Myocyte (in vitro differentiated cells): ENCODE measurements around the gene MPP4. TPM values are rescaled to one million over a fixed set of nuclear protein-coding genes. Genes with fewer than 3 reads are reported as not detected.
A peak's percentile ranks its signal among the peaks of the same experiment; 100 is the strongest.

Experiments
- DNase-seq: peaks from one replicate; pipeline ENCODE4 v3.0.0-alpha.2; 2012; ENCODE audit warnings: low read depth
- polyA plus RNA-seq: library from polyadenylated mRNA; unstranded; fragments of >200 nt; gene quantifications from one replicate; pipeline ENCODE4 v1.2.1, GENCODE V29; 2012; ENCODE audit warnings: missing spikeins
- total RNA-seq: library from RNA; depleted of rRNA; stranded (reverse); fragments of >200 nt; gene quantifications from 2 replicates; pipeline ENCODE4 v1.2.3, GENCODE V29; 2014

The MPP4 gene, protein sequence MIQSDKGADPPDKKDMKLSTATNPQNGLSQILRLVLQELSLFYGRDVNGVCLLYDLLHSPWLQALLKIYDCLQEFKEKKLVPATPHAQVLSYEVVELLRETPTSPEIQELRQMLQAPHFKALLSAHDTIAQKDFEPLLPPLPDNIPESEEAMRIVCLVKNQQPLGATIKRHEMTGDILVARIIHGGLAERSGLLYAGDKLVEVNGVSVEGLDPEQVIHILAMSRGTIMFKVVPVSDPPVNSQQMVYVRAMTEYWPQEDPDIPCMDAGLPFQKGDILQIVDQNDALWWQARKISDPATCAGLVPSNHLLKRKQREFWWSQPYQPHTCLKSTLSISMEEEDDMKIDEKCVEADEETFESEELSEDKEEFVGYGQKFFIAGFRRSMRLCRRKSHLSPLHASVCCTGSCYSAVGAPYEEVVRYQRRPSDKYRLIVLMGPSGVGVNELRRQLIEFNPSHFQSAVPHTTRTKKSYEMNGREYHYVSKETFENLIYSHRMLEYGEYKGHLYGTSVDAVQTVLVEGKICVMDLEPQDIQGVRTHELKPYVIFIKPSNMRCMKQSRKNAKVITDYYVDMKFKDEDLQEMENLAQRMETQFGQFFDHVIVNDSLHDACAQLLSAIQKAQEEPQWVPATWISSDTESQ
- total RNA-seq = 3.9 and 10.8 TPM in 2 replicates
- polyA plus RNA-seq = 0.64 TPM

DNA sequence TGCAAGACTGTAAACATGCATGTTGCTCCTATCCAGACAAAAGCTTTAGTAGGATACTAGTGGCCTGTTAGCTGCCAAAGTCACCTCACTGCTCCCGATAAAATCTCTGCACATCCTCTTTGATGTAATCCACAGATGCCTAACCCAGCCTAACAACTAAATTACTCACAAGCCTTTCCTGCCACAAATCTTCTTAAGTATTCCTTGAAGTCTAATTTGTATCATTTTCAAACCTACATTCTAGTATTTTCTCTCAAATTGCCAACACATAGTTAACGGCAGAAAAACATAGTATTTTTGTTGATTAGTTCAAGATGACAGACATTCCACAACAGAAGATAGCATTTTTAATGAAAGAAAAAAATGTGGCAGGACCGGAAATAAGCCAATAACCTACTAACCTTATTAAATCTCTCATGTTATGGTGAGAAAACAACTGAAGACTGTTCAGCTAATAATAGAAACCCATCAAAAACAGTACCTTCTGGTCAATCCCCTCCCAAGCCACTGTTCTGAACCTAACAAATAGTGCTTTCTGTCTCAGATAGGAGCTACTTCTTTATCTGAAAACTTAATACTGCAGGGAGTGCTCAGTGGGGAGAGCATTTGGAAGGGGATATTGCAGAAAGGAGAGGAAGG, at the start of gene MPP4:
TSS of gene MPP4 (minus strand) at position 57 of the 639 bp plus-strand sequence. CDS start 4,690 bp downstream, outside the sequence.
- DNase-seq = peak; percentile 28

DNA sequence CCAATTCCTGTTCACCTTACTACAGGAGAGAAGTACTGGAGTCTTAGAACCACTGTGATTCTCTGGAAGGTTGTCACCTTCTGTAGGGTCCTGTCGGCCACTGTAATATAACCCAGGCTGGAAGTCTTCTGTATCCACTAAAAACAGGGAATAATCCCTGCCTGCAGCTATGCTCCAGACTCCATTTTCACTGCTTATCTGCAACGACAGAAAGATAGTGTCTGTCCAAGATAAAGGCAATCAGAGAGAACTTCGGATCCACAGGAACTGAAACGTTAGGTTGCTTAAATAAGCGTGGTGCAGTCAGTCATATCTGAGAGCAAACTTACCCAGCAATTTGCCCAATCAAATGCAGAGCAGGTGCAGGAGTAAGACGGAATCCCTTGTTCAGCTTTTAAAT, 48.1 kb upstream of the MPP4 start:
- DNase-seq = no peak

DNA sequence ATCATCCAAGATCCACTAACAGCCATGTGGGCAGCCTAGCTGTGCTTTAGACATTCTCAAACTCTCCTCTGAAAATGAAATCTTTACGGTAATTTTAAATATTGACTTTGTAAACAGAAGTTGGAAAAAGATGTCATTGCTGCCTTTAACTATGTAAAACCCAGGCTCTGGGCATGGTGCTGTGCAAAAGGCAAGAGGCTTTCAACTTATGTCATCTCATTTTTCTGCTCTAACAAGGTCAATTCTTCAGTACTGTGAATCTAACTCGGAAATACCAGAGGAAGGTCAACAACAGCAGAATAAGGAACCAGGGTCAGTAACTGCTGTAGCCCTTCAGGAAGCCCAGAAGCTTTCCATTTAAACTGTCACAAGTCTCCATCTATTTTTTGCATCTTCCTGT, 37.0 kb upstream of the MPP4 start:
- no peak for DNase-seq

DNA sequence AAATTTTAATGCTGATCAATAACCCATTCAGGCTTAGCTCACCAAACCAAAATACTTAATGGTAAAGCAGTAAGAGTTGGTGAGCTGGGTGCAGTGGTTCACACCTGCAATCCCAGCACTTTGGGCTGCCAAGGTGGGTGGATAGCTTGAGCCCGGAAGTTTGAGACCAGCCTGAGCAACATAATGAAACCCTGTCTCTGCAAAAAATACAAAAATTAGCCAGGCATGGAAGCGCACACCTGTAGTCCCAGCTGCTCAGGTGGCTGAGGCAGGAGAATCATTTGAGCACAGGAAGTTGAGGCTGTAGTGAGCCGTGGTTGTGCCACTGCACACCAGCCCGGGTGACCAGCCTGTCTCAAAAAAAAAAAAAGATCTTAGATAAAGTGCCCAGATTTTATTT, 35.7 kb upstream of the MPP4 start:
- no peak for DNase-seq

DNA sequence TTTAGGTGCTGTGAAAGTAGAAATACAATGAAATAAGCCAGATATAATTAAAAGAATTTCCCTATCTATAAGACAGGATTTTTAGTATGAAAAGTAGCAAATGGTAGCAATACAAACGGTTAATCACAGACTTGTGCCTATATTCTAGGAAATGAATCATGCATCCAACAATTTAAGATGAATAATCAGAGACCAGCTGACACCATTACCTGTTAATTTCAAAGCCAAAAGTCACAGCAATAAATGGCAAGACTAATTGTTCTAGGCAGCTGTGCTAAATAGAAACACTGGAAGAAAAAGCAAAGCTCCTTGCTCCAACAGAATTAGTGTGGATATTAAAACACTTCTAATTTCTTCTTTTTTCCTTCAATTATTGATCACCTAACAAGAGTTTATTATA, 35.1 kb upstream of the MPP4 start:
- DNase-seq = peak; percentile 22

DNA sequence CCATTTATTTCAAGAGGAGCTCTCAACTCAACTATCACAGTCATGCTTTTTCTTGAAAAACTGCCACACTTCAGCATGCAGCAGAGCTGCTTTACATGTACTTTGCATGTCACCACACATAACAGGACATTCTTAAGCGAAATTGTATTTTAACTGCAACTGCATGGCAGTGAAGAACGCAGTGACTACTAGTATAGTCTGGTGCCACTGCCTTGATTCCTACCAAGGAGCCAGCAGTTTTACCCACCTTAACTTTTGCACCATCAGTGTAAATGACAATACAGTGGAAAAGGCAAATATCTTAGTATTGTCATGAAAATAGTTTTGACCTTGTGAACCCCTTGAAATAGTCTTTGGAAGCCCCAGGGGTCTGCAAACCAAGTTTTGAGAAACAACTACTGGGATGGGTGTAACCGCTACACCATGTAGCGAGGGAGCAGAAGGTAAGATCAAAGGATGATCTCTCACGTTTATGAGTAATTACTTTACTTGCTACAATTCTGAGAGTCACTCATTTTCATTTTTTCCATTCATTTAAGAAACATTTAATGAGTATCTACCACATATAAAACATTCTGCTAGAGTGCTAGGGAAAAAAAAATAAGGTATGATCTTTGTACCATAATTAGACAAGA, 32.3 kb upstream of the MPP4 start:
- DNase-seq = no peak

DNA sequence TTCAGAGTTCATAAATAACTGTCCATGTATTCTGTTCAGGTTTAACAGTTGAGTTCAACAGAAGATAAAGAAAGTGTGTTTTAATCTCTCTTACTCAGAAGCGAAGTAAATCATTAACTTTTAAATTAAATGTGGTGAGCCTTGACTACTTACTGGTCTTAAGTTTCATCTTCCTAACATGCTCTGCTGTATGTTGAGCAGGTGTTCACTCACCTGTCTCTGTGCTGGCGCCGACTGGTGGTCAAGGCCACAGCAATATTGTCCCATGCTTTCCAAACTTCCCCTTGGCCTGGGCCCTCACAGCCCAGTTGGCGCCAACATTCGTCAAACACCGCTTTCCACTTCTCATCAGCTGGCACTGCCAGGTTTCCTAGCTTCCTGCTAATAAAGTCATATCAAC, 17.0 kb upstream of the MPP4 start:
- no peak for DNase-seq

DNA sequence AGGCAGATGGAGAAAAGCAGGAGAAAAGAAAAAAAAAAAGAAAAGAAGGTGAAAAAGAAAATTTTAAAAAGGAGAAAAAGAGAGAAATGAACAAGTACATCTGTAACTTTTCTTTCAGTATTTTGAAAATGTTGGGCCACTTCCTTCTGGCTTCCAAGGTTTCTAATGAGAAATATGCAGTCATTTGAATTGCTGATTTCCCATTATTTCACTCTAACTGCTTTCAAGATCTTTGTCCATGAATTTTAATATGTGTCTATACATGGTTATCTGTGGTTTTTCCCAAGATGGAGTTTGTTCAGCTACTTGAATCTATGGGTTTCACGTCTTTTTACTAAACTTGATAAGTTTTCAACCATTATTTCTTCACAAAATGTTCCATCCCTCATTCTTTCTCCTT, 14.3 kb upstream of the MPP4 start:
- DNase-seq = no peak

DNA sequence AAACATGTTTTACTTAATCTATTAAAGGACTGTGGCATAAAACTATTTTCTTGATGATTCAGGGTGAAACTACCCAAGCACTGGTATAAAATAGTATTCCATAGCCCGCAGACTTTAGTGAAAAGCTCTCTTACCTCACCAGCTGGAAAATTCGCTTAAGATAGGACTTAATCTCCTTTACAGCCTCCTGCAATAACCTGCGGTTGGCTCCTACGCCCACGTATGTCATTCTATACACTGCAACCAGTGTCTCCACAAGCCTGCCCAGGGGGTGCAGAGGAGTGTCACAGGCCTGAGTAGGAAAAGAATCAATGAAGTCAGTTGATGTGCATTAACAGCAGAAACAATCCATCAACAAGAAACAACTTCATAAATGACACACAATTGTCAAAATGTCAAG, 11.3 kb upstream of the MPP4 start:
- no peak for DNase-seq

DNA sequence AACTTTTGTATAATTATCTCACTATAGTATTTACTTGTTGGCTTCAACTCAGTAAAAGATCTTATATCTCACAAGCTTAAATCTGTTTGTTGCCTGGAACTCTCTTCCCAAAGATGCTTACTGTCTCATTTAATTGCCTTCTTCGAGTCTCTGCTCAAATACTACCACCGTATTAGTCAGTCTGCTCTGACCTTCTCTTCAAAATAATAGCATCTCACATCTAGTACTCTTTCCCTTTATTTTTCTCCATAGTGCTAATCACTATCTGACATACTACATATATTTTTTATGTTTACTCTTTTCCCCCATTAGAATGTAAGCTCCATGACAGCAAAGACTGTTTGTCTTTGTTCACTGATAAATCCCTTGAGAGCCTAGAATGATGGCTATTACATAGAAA, 10.6 kb upstream of the MPP4 start:
- no peak for DNase-seq

DNA sequence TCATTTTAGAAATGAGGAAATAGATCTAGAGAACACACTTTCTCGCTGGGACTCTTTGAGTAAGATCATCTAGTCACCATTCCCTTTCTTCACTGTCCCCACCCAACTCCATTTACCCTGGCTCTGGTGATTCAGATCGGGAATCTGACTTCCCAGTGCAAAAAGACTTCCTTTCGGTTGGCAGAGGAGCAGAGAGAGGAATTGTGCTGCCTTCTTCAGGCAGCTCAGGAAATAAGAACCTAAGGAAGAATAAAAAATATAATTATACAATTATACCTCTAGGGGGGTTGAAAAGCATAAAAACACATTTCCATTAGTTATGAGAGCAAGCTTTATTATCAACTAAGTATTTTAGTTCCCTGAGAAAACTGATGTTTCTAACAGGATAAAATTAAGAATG, 9.3 kb upstream of the MPP4 start:
- DNase-seq = peak; percentile 40

DNA sequence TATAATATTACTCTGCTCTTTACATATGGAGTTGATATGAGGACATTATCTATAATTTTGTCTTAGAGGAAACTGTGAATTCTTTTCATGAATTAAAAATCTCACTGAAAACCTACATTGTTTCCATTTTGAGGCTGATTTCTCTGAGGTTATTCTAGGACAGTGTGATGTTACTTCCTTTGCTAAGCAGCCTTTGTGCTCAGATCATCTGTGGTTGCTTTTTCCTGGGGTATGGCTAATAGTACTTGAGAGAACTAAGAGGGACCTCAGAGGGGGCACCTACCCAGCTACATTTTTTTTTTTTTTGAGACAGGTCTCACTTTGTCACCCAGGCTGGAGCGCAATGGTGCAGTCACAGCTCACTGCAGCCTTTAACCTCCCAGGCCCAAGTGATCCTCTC, 8.7 kb upstream of the MPP4 start:
- no peak for DNase-seq

DNA sequence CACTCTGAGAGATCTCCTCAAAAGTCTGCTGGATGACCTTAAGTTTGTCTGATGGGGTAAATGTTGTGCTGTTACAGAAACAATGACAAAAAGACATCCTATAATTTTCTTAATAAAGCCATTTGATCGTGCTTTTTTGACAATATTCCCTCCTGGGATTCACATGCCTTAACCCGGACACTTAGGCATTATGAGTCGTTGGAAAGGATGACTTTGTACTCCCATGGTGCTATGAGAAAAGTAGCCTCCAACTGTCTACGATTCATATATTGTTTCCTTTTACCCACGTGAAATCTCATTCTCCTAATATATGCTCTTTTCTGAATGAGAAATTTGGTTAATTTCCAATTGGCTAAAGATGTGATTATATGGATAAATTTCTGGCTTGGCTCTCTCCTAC, 6.1 kb upstream of the MPP4 start:
- DNase-seq = no peak

DNA sequence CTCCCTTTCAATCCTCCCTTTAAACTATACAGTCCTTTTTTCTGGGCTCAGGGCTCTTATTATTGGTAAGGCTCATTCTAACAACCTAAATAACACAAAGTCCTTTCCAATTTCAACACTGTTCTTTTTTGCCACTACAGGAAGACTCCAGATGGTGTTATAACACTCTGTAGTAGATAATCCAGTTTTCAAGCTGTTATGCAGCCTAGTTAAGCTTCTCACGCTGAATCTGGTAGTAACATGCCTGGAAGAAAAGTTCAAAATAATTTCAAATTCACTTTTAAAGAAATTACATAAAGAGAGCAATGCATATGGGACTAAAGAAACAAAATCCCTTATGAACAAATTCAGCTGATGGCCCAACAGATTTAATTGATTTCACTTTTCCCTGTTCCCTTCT, 3.2 kb upstream of the MPP4 start:
- no peak for DNase-seq

DNA sequence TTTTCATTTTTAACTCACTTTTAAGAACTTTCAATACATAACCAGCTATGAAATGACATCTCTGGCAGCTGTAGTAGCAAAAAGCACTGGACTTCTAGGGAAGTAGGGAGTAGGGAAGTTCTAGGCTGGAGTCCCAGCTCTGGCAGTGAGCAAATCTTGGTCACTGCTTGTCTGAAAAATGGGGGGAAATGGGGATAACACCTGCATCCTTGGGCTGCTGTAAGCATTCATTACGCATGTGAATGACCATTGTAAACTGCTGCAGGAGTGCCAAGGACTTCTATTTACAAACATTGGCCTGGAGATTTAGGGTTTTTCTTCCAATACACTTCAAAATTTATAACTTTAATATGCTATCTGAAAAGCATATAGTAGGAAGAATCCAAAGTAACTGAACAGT, 972 bp upstream of the MPP4 start:
- no peak for DNase-seq

DNA sequence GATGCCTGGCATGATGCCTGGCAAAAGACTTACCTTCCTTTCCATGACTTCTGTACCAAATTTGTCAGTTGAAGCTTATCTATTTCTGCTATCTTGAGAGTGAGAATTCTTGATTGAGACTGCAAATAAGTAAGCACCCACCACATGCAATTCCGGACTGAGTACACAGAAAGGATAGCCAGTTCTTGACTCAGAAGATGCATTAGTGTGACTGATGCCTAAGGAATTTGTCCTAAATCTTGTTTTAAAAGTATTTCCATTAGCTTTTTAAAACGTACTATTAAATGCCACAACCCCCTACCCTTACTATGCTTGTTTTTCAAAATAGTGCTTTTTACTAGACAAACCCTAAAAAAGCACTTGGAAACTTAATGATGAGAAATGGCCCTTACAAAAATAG, 545 bp downstream of the MPP4 start:
- peak; percentile 45 for DNase-seq

DNA sequence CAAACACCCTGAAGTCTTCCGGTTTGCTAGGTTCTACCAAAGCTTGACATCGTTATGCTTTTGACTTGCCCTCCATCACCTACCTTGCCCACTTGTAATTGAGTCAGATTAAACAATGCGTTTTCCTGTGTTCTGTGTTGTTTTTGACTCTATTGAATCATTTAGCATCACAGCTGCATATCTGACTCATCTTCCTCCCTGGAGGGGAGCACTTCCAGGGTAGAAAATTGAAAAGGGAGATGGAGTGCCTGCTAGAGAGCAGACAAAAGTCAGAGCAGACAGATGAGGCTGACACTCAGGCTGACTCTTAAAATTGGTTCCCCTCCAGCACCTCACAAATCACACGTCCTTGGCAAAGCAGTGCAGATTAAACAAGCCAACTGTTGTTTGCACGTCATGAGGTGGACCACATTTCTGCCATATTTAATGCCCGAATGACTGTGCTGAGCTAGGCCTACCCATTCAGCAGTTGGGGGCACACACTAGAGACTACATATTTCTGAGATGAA, 2.2 kb downstream of the MPP4 start:
- peak; percentile 95 for DNase-seq

DNA sequence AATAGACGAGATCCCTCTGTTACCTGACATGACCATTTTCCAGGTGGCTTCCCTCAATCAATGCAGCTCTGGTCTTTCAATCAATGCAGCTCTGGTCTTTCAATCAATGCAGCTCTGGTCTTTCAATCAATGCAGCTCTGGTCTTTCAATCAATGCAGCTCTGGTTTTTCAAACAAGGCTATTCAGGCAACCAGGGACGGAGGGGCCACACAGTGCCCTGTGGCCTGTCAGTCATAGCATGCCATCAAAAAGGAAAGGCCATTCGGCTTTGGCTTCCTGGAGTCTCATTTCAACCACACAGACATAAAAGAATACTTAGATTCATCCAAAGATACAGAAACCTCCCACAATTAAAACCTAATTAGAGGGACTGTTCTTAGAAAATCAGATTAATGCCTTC, 13.3 kb downstream of the MPP4 start:
- DNase-seq = no peak

DNA sequence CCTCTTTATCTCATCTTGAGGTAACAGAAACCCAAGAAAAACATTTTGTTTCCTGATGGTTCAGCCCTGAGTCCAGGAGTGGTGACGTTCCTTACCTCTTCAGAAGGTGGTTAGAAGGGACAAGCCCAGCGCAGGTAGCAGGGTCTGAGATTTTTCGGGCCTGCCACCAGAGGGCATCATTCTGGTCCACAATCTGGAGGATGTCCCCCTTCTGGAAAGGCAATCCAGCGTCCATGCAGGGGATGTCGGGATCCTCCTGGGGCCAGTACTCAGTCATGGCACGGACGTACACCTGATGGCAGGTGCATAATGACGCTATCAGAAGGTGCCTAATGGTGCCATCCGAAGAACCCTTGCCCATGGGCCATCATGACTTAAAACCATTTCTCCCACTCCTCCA, 17.7 kb downstream of the MPP4 start:
- DNase-seq = no peak

DNA sequence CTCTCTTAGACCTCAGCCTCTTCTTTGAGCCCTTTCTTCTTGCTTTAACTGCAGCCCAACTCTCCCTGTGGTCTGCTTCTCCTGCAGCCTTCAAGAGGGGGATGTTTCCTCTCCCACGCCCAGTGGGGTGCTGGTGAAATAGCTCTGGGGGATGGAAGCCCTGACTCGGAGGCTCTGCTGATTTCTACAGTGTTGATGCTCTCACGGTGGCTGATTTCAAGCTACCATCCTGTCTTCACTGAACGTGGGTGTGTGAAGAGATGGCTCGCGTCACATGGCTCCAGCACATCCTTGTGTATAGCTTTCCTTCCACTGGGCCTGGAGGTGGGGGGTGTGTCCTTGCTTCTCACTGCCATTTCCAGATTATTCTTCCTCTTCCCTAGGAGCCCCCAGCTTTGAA, 20.0 kb downstream of the MPP4 start:
- no peak for DNase-seq

DNA sequence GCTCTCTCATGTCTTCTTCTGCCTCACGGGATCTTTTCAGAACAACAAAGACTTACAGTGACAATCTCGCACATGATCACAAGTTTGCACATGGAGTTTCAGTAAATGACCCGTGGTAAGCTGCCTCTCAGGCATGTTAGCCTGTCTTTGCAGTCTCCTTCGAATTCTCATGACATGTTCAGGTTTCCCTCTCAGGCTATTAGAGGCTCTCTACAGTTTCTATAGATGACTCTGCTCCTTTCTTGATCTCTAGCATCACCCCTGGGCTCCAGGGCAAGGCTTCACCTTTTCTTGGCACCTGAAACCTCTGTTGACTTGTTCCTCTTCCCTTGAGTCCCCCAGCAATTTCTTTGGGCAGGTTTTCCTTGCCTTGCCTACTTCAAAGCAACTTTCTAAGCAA, 23.0 kb downstream of the MPP4 start:
- no peak for DNase-seq

DNA sequence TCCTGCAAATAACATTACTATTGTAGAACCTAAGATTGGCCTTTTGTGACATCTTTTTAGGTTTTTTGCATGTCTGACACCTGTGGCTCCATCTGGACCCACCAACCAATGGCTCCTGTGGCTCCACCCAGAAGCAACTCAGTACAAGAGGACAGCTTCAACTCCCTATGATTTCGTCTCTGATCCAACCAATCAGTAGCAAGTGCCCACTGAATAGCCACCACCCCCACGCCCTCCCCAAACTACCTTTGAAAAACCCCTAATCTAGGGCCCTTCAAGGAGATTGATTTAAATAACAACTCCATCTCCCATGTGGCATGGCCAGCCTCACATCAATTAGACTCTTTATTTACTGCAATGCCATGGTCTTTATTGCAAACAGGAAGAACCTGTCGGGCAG, 23.6 kb downstream of the MPP4 start:
- no peak for DNase-seq
